HG02571 (cell line): ENCODE measurements around the gene UST.

Experiments
- ATAC-seq: cut with Tn5 transposase; IDR thresholded peaks from one replicate; pipeline ENCODE4 v1.9.1; 2021; ENCODE audit warnings: mild to moderate bottlenecking, moderate library complexity; ENCODE audit not compliant: unreplicated experiment

Gene UST

DNA sequence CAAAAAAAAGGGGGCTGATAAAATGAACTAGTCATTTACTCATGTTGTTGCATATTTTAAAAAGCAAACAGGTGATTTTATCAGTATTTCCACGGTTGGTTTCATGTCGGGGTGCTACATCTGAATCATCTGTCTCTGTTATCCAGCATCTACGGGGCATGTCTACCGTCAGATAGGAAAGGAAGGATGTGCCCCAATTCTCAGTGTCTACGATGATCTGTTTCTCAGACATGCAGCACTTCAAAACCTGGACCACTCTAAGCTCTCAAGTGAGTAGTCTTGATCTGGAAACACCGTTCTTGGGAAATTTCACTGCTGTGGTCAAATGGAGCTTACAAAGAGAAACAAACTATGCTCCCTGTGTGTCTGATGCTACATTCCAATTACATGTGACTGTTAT lies 330.4 kb downstream of the UST start:
- ATAC-seq: no peak

DNA sequence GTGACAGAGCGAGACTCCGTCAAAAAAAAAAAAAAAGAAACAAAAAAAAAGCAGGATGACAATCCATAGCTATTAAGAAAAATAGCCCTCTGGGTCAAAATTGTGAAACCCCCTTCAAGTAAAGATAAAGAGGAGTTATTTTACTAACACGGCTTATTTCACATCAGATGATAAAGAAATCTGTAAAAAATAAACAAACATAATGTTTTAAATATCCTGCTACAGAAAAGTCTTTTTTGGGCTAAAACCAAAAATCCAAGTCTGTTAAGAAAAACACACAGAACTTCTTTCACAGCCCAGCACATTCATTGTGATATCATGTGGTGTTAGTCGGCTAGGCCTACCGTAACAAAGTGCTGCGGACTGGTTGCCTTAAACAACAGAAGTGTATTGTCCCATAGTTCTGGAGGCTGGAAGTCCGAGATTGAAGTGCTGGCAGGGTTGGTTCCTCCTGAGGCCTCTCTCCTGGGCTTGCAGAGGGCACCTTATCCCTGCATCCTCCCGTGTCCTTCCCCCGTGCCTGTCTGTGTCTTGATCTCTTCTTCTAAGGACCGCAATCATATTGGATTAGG lies 331.5 kb downstream of the UST start:
- ATAC-seq: no peak

DNA sequence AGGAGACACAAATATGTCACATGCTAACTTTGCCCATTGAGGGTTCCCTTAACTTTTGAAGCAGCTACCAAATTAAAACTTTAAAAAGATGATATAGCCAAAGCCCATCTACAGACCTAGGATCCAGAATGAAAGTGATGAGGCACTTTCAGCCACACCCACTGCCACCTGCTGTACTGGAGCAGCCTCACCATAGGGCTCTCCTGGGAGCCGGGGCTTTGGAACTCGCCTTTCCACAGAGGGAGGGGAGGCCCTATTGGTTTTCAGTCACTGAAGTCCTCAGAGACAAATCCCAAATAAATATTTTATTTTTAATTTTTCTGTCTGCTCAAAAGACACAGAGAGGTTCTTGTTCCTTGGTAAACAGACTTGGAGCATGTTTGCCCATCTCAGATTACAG lies 332.6 kb downstream of the UST start:
- no peak for ATAC-seq

DNA sequence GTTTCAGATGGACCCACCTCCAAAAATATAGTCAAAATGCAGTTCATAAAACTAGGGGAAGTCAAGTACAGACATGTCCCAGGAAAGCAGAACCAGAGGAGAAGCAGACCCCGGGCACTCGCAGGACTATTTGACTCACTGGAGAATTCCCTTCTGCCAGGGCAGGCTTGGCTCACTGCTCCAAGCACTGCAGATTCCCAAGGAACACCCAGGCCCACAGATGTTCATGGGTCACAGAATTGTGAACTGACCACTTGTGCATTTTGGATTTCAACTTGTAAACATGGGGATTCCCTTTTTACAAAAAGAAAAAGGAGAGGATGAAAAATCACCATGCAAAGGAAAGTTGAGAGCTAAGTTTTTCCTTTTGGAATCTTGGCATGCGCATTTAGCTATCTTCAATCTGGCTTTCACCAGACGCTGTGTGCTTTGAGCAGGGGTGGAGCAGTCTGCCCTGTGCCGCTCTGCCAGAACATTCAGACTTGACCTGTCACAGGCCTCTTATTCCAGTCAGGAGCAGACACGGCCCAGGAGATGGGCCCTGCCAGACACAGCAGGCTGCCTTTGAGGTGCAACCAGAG lies 333.2 kb downstream of the UST start:
- ATAC-seq: no peak

DNA sequence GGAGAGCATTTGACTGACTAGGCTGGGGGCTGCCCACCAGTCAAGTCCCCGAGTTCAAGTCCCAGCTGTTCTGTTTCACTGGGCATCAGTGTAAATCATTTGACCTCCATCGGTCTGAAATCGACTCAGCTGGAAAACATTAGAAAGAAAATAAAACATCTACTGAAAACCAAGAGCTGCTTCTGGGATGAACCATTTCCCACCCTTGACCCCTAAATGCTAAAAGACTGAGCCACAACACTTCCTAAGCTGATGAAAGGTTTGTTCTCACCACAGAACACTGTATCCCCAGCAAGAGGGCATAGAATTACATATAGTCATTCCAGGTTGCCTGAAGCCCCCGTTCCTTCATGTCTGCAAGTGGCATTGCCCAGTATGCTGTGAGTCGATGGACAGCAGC lies 333.7 kb downstream of the UST start:
- ATAC-seq: no peak

DNA sequence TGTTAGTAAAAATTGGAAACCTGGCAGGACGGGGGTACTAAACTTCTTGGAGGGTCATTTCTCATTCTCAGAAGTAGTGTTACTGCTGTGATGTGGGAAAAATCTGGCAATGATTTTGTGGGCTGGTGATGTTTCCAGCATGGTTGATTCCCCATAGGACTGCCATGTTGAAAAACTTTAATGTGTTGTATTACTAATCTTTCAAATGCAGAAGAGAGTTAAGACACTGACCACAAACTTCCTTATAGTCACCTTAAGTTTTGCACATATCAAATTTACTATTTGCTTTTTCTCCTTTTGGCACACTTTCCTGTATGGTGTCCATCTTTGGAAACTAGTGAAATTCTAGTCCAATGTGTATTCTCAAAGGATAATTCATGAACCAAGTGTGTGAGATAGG lies 334.5 kb downstream of the UST start:
- no peak for ATAC-seq

DNA sequence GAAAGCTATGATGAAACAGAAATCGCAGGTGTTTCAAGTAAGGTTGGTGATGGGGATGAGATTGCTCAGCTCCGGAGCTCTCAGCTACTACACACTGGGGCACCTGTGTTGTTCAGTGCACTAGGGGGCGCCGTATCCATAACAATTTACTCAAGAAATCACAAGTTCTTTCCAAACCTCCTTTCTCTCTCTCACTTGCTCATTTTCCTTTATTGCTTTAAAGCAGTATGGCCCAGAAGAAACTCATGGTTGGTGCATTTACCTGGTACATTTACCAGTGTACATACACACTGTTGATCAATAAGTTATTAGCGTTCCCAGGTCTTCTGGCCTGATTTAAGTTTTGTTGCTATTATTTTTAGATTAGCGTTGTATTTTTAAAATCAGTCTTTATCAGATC lies 335.5 kb downstream of the UST start:
- peak; percentile 64 for ATAC-seq

DNA sequence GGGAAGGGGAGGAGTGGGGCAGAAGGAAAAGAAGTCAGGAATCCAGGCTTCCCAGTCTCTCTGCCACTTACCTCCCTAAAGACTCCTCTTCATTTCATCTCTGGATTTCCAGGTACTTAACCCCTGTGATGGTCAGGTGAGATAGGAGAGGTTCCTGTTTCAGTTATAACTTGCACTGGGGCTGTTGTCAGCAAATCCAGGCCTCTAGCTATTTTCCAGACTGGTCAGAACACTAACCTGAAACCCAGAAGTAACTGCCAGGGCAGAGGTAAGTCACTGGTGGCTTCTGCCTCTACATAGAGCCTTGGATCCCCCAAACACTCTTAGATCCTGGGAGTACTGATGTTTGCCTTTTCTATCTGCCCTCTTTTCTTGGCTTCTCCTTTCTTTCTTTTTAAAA lies 337.2 kb downstream of the UST start:
- no peak for ATAC-seq

DNA sequence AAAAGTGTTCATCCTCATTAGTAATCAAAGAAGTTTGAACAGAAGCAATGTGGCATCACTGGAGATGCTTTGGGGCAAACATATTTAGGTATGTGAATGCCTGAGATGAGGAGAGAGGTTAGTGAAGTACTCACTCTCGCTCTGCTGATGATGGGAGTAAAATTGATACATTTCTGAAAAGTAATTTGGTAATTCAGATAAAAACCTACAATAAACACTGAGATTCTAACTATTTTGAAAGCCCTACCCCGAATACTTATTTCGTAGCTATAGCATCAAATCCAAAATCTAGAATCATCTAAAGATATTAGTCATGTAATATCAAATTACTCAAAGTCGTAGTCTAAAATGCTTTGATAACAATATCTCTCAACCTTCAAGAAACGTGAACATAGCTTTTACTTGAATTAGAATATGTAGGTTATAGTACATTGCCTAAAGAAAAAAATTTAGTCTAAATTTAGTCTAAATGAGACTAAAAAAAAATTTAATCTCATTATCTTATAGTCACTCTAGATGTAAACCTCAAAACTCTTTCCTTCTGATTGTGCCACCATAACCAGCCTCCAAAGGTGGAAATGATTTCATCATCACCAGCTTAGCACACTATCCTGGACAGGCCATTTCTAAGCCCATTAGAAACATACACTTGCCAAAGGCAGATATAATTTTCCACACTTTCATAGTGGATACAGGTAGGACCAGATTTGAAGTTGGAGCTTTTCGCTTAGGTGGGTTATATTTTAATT lies 338.2 kb downstream of the UST start:
- ATAC-seq: no peak

DNA sequence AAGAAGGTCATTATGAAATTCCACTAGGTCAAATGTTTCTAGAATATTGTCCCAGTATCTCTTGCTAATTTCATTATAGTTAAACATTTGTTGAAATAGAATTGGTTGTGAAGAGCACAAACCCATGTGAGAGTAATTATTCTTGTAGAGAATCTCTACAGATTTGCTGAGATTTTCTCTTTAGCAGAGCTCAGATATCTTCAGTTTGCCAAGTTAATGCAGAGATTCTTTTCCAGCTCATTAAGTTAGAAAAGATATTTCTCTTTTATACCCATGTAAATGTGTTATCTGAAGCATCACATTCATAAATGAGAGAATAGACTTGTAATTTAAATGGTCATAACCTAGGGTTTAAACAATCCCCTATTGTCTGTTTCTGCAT lies 338.7 kb downstream of the UST start:
- ATAC-seq: no peak

DNA sequence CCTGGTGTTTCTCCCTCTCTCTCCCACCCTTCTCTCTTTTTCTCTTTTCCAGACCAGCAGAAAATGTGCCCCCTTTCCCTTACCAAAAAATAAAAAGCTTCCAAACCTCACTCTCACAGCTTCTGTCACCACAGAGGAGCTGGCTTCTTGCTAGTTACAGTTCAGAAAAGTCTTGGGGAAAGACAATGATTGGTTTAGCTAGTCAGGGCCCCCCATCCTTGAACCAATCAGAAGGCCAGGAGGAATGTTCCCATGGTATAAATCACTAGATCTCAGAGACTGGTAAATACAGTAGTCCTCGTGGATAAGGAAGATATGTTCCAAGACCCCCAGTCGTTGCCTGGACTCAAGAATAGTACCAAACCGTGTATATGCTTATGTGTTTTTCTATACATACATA lies 339.5 kb downstream of the UST start:
- ATAC-seq: no peak

DNA sequence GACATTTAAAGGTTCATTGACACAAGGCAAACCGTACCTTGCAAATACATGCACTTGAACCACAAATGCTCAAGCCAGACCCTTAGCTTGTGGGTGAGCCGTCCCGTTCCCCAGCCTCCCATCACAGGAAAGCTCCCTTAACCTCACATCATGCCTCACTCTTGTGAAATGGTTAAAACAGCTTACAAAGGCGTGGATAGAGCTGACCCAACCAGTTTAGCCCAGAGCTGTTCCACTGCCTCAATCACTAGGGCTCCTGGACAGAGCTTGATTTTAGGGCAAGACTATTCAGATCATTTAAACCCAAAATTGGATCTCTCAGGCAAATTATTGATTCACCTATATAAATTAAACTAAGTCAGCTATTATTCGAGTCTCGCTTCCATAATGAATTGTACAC lies 341.1 kb downstream of the UST start:
- ATAC-seq: no peak

DNA sequence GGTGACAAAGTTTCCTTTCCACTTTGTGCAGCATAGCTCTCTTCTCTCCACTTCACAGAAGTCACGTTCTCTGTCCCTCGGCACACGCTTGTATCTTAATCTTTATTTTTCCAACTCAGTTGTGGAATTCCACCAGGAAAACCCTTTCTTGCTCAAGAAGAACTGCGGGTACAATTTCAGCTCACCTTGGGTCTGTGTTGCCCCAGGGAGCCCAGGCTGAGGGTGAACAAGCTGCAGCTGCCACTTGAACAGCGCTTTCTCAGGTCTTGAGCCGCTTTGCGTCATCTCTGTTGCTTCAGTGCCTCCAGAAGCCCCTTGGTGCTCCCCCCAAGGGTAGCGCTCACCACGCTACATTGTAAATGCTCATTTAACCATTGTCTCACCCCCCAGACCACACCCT lies 341.5 kb downstream of the UST start:
- no peak for ATAC-seq

DNA sequence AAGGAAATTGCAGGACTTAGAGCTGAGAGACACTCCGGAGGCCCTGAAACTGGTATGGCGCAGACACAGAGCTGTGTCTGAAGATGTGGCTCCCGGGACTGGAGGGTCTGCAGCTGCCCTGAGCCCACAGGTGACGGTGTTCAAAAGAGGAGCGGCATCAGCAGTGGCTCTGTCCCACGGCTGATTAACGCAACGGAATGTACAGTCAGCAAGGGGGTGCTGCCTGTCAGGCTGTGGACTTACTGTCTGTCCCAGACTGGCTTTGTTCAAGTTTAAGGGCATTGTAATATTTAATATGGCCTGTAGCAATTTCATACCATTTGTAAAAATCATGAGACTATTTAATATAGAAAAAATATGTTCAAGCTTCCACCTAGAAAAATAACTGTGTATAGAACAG lies 342.7 kb downstream of the UST start:
- ATAC-seq: no peak

DNA sequence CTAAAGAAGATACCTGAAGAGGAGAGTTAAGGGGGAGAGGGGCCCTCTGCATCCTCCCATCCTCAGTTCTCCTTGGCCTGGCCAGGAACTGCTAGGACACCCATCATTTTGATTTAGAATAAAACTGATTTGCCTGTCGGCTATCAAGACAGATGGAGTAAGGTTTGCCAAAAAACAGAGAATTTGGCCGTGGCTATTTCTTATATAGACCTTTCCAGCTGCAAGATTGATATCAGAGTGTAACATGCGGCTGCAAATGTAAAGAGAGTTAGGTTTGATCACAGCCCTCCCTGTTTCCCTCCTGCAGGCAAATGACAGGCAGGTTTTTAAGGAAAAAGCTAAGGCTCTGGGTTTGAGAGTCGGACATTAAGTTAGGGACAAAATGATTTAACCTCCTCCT lies 344.1 kb downstream of the UST start:
- no peak for ATAC-seq

DNA sequence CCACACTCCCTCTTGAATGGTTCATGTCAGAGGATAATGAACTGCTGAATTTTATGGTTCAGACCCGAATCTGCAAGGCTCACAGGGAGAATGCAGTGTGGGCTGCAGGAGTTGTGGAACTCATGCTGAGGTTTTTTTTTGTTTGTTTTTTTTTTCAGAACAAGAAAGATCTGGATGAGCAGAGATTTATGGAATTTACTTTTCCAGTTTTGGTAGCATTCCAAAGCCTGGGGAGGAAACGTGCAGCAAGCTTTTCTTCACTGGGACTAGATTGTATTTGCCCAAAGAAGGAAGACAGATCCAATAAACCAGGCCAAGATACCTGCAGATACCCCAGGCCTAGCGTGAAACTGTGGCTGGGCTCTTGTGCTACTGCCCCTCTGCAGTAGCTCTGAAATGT lies 346.8 kb downstream of the UST start:
- ATAC-seq: no peak

DNA sequence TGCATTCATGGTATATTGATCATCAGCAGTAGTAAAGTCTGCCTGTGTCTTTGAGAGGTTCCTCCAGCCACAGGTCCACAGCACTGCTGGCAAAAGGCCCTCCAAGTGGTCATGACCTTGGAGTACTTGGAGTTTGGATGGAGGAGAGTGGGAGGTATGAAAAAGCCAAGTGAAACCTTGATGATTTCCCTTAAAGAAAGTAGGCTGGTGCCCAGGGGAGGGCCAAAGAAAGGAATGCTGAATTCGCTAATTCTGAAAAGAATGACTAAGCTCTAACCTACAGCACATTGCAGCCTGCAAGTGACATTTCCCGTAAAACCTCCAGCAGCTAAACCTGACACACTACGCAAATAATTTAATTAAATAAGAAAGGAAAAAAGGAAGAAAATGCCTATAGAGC lies 347.3 kb downstream of the UST start:
- ATAC-seq: no peak

DNA sequence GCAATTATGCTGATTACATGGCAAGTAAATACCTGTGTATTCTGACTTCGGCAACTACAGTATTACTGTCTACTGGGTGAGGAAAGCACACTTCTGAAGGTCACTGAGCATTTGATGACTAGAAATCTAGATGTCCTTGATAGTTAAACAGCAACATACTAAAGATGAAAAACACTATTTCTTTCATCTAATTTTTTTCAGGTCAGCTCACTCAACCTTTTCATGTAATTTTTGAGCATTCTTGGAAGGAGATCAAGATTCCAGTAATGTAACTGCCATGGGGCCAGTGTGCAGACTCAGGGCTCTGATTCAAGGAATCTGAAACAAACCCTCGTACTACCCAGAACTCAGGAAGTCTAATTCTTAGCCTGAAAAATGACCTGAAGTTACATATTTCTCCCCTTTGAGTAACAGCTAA lies 348.1 kb downstream of the UST start:
- no peak for ATAC-seq

DNA sequence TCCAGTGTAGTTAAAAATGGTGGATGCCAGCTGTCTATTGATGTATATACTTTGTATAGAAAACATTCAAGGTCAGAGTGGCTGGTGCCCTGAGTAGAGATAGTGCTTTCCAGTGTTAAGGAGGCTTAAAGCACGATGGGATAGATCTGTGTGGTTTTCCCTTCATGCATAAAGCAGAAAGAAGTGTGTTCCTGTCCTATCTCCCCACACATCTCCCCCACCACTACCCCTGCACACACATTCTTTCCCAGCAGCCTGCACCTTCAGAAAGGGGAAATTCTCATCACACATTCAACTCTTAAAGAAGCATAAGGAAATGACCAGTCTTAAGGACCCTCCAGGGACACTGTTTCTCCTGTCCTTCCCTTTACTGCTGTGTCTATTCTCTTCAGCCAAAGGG lies 349.0 kb downstream of the UST start:
- no peak for ATAC-seq

DNA sequence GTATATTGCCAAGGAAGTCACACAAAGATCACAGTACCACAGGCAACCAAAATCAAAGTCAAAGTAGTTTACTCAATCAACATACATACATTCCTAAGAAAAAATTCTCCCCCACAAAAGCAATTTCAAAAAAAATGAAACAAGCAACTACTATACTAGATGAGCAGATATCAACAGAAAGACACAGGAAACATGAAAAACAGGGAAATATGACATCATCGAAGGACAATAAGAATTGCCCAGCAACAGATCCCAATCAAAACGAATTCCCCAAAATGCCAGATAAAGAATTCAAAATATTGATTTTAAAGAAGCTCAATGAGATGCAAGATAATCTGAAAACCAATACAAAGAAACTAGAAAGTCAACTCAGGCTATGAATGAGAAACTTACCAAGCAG lies 351.0 kb downstream of the UST start:
- no peak for ATAC-seq

DNA sequence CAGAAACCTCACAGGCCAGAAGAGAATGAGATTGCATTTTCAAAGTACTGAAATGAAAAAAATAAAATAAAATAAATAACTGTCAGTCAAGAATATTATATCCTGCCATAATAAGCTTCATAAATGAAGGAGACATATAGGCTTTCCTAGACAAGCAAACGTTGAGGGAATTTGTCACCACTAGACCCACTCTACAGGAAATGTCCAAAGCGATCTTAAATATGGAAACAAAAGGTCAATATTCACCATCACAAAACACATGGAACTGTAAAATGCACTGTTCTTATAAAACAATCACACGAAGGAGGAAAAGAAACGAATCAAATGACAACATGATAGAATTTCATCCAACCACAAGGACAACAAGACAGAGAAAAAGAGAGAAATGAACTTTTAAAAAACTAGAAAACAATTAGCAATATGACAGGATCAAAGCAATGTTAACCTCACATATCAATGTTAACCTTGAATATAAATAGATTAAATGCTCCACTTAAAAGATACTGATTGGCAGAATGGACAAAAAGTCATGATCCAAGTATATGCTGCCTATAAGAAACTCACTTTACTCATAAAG lies 352.0 kb downstream of the UST start:
- ATAC-seq: no peak

DNA sequence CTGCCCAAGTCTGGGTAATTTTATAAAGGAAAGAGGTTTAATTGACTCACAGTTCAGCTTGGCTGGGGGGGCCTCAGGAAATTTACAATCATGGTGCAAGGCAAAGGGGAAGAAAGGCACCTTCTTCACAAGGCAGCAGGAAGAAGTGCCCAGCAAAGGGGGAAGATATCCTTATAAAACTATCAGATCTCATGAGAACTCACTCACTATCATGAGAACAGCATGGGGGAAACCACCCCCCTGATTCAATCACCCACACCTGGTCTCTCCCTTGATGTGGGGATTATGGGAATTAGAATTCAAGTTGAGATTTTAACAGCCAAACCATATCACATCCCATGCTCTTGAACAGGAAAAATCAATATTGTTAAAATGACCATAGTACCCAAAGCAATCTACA lies 355.5 kb downstream of the UST start:
- ATAC-seq: no peak
